Activated CD4-positive, alpha-beta T cell treated with anti-CD3 and anti-CD28 coated beads for 36 hours (primary cell): Measurements from ENCODE around the gene LRRC45. TPM values are rescaled to one million over a fixed set of nuclear protein-coding genes. Genes with fewer than 3 reads are reported as not detected.

Experiments used
- ATAC-seq: fragments of 200-7000 bp; cut with Tn5 transposase; one replicate; pipeline ENCODE4 v1.10.0; 2021; ENCODE audit warnings: mild to moderate bottlenecking, moderate library complexity
- CTCF ChIA-PET: fragments of 350-600 bp; sonication (Branson Sonifier 250); formaldehyde crosslinking; loops from one replicate; lab custom pipeline; 2021; ENCODE audit warnings: antibody characterized with exemption; lab: Charles Lee
- POLR2A ChIA-PET: fragments of 350-600 bp; sonication (Branson Sonifier 250); formaldehyde crosslinking; loops from one replicate; lab custom pipeline; 2021; ENCODE audit warnings: antibody characterized with exemption, inconsistent platforms; lab: Charles Lee
- DNase-seq: peaks from one replicate; pipeline ENCODE4 v3.0.0-alpha.2; 2020
- H3K27ac Mint-ChIP-seq: one replicate; pipeline ENCODE4 v1.8.0; 2021; ENCODE audit warnings: mixed read lengths
- H3K27me3 Mint-ChIP-seq: one replicate; pipeline ENCODE4 v1.8.0; 2021; ENCODE audit warnings: mixed read lengths
- H3K36me3 Mint-ChIP-seq: one replicate; pipeline ENCODE4 v1.8.0; 2021; ENCODE audit warnings: low read depth, mixed read lengths
- H3K4me1 Mint-ChIP-seq: one replicate; pipeline ENCODE4 v1.8.0; 2021; ENCODE audit warnings: mixed read lengths
- H3K4me3 Mint-ChIP-seq: one replicate; pipeline ENCODE4 v1.8.0; 2021; ENCODE audit warnings: mild to moderate bottlenecking, moderate library complexity, mixed read lengths
- H3K9me3 Mint-ChIP-seq: one replicate; pipeline ENCODE4 v1.8.0; 2021; ENCODE audit warnings: low read depth, mixed read lengths
- intact Hi-C, 2 experiments: fragments of 100-400 bp; cut with DNase I in 1 of 2; cut with micrococcal nuclease in 1 of 2; formaldehyde crosslinking; loops; one replicate each; pipeline versions ENCODE4 v1.14.2 to v1.15.1; 2022 to 2024; cut with DNase I, micrococcal nuclease
- total RNA-seq, 2 experiments: library from RNA; stranded (reverse); gene quantifications; one replicate each; pipeline ENCODE4 v1.2.3, GENCODE V29; 2021

LRRC45 gene
- total RNA-seq, 2 experiments from 2014 or later, result 17.6 to 20.6 TPM

- no peak for DNase-seq
- Mint-ChIP-seq H3K9me3 (no peaks in the 10 kb centered on the region), H3K4me1 (no peaks in the 10 kb centered on the region), H3K27me3 (no peaks in the 10 kb centered on the region), H3K4me3 (no peak overlapping the region), H3K36me3 (peaks cover 3% of the 10 kb centered on the region), H3K27ac (no peak overlapping the region)
- no peak for ATAC-seq
- intact Hi-C loops, result no loop called here
- ChIA-PET POLR2A (no interaction called here), CTCF (no interaction called here)
Observed at GRCh38 chr17:81995463-81996231, 27.5 kb upstream of the LRRC45 start.

GRCh38 chr17:81996232-81996756 lies 26.8 kb upstream of the LRRC45 start:
- no peaks in the 10 kb centered on the region for H3K27me3 Mint-ChIP-seq
- POLR2A ChIA-PET, result no interaction called here
- H3K27ac Mint-ChIP-seq, result no peak overlapping the region
- CTCF ChIA-PET, result no interaction called here
- DNase-seq (no peak), ATAC-seq (no peak)
- no peaks in the 10 kb centered on the region for H3K4me1 Mint-ChIP-seq
- H3K9me3 Mint-ChIP-seq, result no peaks in the 10 kb centered on the region
- peaks cover 3% of the 10 kb centered on the region for H3K36me3 Mint-ChIP-seq
- H3K4me3 Mint-ChIP-seq, result no peak overlapping the region
- intact Hi-C loops, result no loop called here

DNA sequence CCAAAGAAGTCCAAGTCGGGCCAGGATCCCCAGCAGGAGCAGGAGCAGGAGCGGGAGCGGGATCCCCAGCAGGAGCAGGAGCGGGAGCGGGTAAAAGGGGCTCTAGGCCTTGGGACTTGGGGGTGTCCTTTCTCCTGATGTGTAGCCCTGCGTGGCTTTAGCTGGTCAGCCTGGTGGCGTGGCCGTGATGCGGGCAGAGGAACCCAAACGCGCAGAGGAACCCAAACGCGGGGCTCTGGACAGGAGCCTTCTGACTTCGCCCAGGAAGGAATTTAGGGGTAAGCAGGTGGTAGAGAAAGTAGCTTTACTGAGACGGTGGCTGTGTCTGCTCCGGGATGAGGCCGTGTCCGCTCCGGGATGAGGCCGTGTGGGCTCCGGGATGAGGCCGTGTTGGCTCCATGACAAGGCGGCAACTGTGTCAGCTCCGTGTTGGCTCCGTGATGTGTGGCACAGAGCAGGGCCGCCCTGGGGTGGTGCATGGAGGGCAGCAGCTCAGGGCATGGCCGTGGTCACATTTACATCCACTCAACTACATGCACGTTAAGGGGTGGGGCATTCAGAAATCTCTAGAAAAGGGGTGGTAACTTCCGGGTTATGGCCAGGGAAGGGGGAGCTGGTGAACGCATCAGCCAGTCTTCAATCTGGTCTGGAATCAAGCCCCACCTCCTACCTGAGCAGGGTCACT lies 26.2 kb upstream of the LRRC45 start:
- ChIA-PET POLR2A (interaction anchor here (0.7 kb wide), 1 partner anchor 17 kb away, joined by 7 read pairs; no protein-coding TSS in a partner anchor), CTCF (no interaction called here)
- no peaks in the 10 kb centered on the region for H3K9me3 Mint-ChIP-seq
- H3K27me3 Mint-ChIP-seq, result no peaks in the 10 kb centered on the region
- H3K27ac Mint-ChIP-seq, result no peak overlapping the region
- H3K36me3 Mint-ChIP-seq, result peaks cover 3% of the 10 kb centered on the region
- ATAC-seq (no peak), DNase-seq (no peak)
- intact Hi-C loops, result no loop called here
- no peak overlapping the region for H3K4me3 Mint-ChIP-seq
- H3K4me1 Mint-ChIP-seq, result no peaks in the 10 kb centered on the region

- ATAC-seq, result no peak
- Mint-ChIP-seq H3K9me3 (no peaks in the 10 kb centered on the region), H3K27ac (no peak overlapping the region), H3K4me1 (no peaks in the 10 kb centered on the region), H3K4me3 (no peak overlapping the region), H3K36me3 (peaks cover 3% of the 10 kb centered on the region), H3K27me3 (no peaks in the 10 kb centered on the region)
- intact Hi-C loops, result no loop called here
- POLR2A ChIA-PET, result no interaction called here
- CTCF ChIA-PET, result no interaction called here
- no peak for DNase-seq
Observed at GRCh38 chr17:81998212-81998611, 24.9 kb upstream of the LRRC45 start.

- Mint-ChIP-seq H3K27ac (no peak overlapping the region), H3K27me3 (no peaks in the 10 kb centered on the region), H3K4me1 (no peaks in the 10 kb centered on the region), H3K4me3 (no peak overlapping the region), H3K9me3 (no peaks in the 10 kb centered on the region), H3K36me3 (peaks cover 3% of the 10 kb centered on the region)
- CTCF ChIA-PET, result no interaction called here
- DNase-seq, result no peak
- POLR2A ChIA-PET, result no interaction called here
- no peak for ATAC-seq
- intact Hi-C loops, result no loop called here
Observed at GRCh38 chr17:81998691-81999438, 24.2 kb upstream of the LRRC45 start.

DNA sequence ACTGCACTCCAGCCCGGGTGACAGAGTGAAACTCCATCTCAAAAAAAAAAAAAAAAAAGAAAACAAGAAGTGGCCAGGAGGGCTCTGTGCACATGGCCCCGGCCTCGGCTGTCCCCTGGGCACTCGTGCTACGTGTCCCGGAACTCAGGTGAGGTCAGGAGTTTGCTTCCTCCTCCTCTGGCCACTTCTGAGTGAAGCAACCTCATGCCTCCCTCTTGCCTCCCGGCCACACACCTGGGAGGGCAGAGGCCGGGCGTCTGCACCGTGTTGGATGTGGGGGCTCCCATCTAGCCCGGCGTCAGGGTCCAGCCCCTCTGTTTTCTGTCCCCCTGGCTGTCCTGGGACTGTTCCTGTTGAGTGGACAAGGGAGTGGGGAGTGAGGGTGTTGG lies 23.5 kb upstream of the LRRC45 start:
- Mint-ChIP-seq H3K9me3 (no peaks in the 10 kb centered on the region), H3K27me3 (no peaks in the 10 kb centered on the region), H3K4me1 (no peaks in the 10 kb centered on the region), H3K36me3 (peaks cover 3% of the 10 kb centered on the region), H3K27ac (no peak overlapping the region), H3K4me3 (no peak overlapping the region)
- intact Hi-C loops, result no loop called here
- POLR2A ChIA-PET, result no interaction called here
- ATAC-seq (no peak), DNase-seq (no peak)
- CTCF ChIA-PET, result no interaction called here

DNA sequence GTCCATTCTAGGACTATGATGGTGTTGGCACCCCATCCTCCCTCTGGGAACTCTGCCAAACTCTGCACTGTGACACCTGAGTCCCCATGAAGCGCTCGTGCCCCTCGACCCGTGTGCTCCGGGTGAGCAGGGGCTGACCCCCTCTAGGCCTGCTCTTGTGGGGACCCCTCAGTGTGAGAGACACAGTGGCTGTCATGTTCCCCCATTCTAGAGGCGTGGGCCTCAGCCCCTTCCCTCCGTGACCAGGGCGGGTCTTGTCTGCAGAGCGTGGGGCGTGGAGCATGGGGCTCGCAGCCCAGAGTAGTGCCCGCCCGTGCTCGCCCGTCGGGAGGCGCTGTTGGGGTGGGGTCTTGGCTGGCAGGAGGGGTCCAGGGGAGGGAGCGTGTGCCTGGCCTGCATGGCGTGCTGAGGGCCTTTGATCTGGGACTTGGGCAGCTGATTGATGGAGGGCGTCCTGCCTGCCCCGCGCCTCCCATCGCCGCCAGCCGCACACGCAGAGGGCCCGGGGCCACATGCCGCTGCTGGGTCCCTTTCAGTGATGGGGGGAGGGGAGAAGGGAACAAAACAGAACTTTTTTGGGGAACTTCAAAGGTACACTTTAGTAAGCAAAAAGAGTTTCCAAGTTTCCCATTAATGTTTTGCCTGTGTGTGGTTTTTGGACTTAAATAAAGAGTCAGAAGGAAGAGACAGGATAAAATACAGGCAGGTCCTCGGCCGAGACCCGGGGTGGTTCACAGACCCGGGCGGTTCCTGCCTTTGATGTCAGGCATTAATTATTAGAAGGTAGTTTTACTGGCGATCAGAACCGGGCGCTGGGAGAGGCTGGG lies 22.9 kb upstream of the LRRC45 start:
- H3K27ac Mint-ChIP-seq, result no peak overlapping the region
- CTCF ChIA-PET, result no interaction called here
- no peaks in the 10 kb centered on the region for H3K9me3 Mint-ChIP-seq
- POLR2A ChIA-PET, result no interaction called here
- no peak overlapping the region for H3K4me3 Mint-ChIP-seq
- peaks cover 3% of the 10 kb centered on the region for H3K36me3 Mint-ChIP-seq
- H3K27me3 Mint-ChIP-seq, result no peaks in the 10 kb centered on the region
- H3K4me1 Mint-ChIP-seq, result no peaks in the 10 kb centered on the region
- intact Hi-C loops, result no loop called here
- DNase-seq, result no peak
- no peak for ATAC-seq

GRCh38 chr17:82000803-82001570 lies 22.1 kb upstream of the LRRC45 start:
- intact Hi-C loops, result no loop called here
- DNase-seq (no peak), ATAC-seq (no peak)
- Mint-ChIP-seq H3K4me1 (no peaks in the 10 kb centered on the region), H3K9me3 (no peaks in the 10 kb centered on the region), H3K36me3 (peaks cover 3% of the 10 kb centered on the region), H3K27me3 (no peaks in the 10 kb centered on the region), H3K27ac (no peak overlapping the region), H3K4me3 (no peak overlapping the region)
- CTCF ChIA-PET, result no interaction called here
- POLR2A ChIA-PET, result no interaction called here

DNA sequence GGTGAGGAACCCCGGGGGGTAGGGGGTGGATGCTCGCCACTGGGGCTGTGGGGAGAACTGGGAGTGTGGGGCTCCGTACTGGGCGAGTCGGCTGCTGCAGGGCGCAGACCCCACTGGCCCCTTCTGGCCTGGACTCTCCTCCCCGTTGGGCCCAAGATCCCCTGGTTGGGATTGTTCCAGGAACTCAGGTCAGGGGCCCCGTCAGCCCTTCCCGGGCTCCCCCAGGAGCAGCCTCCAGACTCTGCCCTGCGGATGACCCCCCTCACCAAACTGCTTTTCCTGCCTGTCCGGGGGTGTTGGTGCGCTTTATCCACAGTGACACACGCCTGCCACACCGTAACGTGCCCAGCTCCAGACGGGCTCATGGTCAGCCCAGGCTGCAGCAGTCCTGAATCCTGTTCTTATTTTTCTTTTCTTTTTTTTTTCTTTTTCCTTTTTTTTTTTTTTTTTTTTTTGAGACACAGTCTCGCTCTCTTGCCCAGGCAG lies 21.5 kb upstream of the LRRC45 start:
- Mint-ChIP-seq H3K27ac (no peak overlapping the region), H3K4me1 (no peaks in the 10 kb centered on the region), H3K9me3 (no peaks in the 10 kb centered on the region), H3K36me3 (peaks cover 1% of the 10 kb centered on the region), H3K27me3 (no peaks in the 10 kb centered on the region), H3K4me3 (no peak overlapping the region)
- DNase-seq (no peak), ATAC-seq (no peak)
- ChIA-PET POLR2A (no interaction called here), CTCF (no interaction called here)
- intact Hi-C loops, result no loop called here

DNA sequence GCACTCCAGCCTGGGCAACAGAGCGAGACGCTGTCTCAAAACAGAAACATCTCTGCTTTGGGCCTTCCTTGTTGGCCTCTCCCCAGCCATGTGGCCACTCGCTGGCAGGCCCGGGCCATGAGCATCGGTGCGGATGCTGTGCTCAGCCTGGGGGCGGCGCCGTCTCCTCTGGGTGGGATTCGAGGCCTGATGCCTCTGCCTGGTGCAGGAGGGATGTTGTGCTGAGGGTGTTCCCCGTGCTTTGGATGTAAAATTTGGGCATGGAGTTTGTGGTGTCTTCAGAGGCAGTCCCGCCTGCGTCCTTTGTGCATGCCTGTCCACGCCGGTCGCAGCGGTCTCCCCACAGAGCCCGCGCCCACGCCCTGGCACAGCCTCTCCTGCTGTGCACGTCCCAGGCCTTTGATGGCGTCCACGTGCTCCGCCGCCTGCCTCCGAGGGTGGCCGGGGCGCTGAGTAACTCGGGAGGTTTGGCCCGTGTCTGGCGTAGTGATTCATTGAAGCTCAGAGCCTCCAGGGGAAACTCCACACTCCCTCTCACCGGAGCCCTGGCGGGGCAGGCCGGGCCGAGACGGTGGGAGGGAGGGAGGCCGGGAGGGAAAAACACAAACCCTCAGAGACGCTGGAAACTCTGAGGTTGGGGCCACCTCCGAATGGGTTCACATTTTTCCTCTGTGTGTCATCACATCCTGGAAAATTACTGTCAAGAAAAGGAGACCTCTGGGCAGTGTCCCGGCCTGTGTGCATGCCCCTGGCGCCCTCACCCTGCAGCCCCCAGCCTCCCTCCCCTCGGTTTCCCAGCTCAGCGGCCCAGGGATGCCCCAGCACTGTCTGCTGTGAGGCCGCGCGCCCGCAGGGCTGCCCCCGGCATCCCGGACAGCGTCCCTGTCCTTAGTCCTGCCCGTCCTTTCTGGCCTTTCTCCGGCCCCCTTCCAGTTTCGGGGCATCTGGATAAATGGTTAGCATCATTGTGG lies 19.4 kb upstream of the LRRC45 start:
- Mint-ChIP-seq H3K4me3 (no peak overlapping the region), H3K27ac (no peak overlapping the region), H3K4me1 (no peaks in the 10 kb centered on the region), H3K36me3 (no peaks in the 10 kb centered on the region), H3K9me3 (no peaks in the 10 kb centered on the region), H3K27me3 (no peaks in the 10 kb centered on the region)
- ChIA-PET CTCF (no interaction called here), POLR2A (no interaction called here)
- intact Hi-C loops, result no loop called here
- ATAC-seq, result peak; percentile 91
- peak; percentile 68 for DNase-seq
